Uterus (tissue), 4 donors: Measurements from ENCODE around the gene ASB2. TPM values are rescaled to one million over a fixed set of nuclear protein-coding genes. Genes with fewer than 3 reads are reported as not detected.

Experiments
- DNase-seq, 2 donors: peaks; one replicate each; pipeline ENCODE4 v3.0.0-alpha.2; 2019 to 2020
- H3K27ac ChIP-seq, 2 donors: fragments of 200-600 bp; sonication (generic); 1 replicate in 1 of 2; 2 replicates in 1 of 2; pipeline ENCODE4 v1.5.1; 2016 to 2018
- H3K27me3 ChIP-seq, 2 donors: fragments of 200-600 bp; sonication (generic); one replicate each; pipeline ENCODE4 v1.5.1; 2018 to 2019; ENCODE audit warnings: control low read depth in 1 of 2
- H3K36me3 ChIP-seq, 2 donors: fragments of 200-600 bp; sonication (generic); one replicate each; pipeline ENCODE4 v1.5.1; 2019; ENCODE audit warnings: control low read depth in 1 of 2
- H3K4me1 ChIP-seq, 2 donors: fragments of 200-600 bp; sonication (generic); one replicate each; pipeline ENCODE4 v1.5.1; 2018 to 2019; ENCODE audit warnings: control low read depth in 1 of 2
- H3K4me3 ChIP-seq, 2 donors: fragments of 200-600 bp; sonication (generic); 1 replicate in 1 of 2; 2 replicates in 1 of 2; pipeline ENCODE4 v1.5.1; 2018 to 2019; ENCODE audit warnings: mild to moderate bottlenecking in 1 of 2
- H3K9me3 ChIP-seq, 2 donors: fragments of 200-600 bp; sonication (generic); one replicate each; pipeline ENCODE4 v1.5.1; 2019; ENCODE audit warnings: control low read depth in 1 of 2
- POLR2A ChIP-seq, 2 donors: fragments of 450-650 bp; IDR thresholded peaks; one replicate each; pipeline ENCODE4 v1.6.1; 2016; ENCODE audit warnings: antibody characterized with exemption in 2 of 2, mild to moderate bottlenecking in 1 of 2, moderate library complexity in 1 of 2
- intact Hi-C: fragments of 100-400 bp; cut with DNase I; formaldehyde crosslinking; loops from one replicate; pipeline ENCODE4 v1.15.1; 2023; ENCODE audit warnings: low total_unique reads
- total RNA-seq, 4 donors: library from RNA; depleted of rRNA in 3 of 4; stranded (reverse); fragments of >200 nt in 3 of 4; gene quantifications; one replicate each; pipeline versions ENCODE4 v1.1.0 to v1.2.4, GENCODE V29; 2014 to 2023
- TF ChIP-seq, protein P1 (sequence below), 4 experiments: fragments of 200-600 bp in 2 of 4; fragments of 450-650 bp in 2 of 4; sonication (generic) in 2 of 4; IDR thresholded peaks; one replicate each; pipeline ENCODE4 v1.5.1; 2016 to 2019; ENCODE audit warnings: antibody characterized with exemption in 4 of 4, mild to moderate bottlenecking in 2 of 4, moderate library complexity in 1 of 4
- donor health status: DM: yes; HTN: yes; CAD: no.

ASB2 gene
- total RNA-seq, 4 donors from 2014 or later: 11.8 to 84.1 (median 21.0) TPM

DNA sequence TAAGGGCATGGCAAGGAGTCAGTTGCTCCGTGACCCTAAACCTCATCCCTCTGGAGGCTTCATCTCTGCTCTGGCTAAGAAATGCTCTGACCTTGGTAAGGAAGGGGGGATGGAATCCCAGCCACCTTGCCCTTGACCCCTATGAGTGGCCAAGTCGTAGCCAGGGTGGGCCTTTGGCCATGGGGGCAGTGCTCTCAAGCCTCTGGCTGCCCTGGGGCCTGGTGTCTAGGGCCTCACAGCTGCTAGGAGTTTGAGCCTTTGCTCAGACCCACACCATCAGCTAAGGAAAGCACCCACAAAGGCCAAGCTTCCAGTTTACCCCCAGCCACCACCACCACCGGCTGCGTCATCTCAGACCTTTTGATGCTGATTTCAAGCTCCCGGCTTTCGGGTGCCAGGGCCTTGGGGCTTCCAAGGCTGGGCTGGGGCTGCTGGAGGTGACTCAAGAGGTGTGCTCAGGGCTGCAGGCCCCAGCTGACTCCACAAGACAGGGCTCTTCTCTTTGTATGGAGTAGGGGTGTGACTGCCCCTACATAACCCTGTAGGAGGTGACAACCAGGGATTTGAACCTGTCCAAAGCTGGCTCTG, 3.7 kb downstream of the ASB2 start:
- intact Hi-C loops: no loop called here
- peak overlapping the region; percentile 13 to 60 for H3K27ac ChIP-seq
- H3K27me3 ChIP-seq: no peaks in the 10 kb centered on the region
- TF ChIP-seq, protein P1, sequence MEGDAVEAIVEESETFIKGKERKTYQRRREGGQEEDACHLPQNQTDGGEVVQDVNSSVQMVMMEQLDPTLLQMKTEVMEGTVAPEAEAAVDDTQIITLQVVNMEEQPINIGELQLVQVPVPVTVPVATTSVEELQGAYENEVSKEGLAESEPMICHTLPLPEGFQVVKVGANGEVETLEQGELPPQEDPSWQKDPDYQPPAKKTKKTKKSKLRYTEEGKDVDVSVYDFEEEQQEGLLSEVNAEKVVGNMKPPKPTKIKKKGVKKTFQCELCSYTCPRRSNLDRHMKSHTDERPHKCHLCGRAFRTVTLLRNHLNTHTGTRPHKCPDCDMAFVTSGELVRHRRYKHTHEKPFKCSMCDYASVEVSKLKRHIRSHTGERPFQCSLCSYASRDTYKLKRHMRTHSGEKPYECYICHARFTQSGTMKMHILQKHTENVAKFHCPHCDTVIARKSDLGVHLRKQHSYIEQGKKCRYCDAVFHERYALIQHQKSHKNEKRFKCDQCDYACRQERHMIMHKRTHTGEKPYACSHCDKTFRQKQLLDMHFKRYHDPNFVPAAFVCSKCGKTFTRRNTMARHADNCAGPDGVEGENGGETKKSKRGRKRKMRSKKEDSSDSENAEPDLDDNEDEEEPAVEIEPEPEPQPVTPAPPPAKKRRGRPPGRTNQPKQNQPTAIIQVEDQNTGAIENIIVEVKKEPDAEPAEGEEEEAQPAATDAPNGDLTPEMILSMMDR (IDR thresholded peaks at IDR 0.05): no peak
- TF ChIP-seq POLR2A (IDR thresholded peaks at IDR 0.05): no peak
- H3K4me1 ChIP-seq: peaks cover 0 to 11% of the 10 kb centered on the region in 2 donors
- no peaks in the 10 kb centered on the region for H3K9me3 ChIP-seq
- no peak overlapping the region for H3K4me3 ChIP-seq
- H3K36me3 ChIP-seq: no peaks in the 10 kb centered on the region
- DNase-seq: no peak

GRCh38 chr14:93971635-93972027, 4.7 kb downstream of the ASB2 start:
- H3K4me3 ChIP-seq: no peak overlapping the region
- H3K27ac ChIP-seq: peak overlapping the region in 1 of 2 donors; percentile 7
- DNase-seq: no peak
- no peaks in the 10 kb centered on the region for H3K36me3 ChIP-seq
- no peak for TF ChIP-seq POLR2A (IDR thresholded peaks at IDR 0.05)
- TF ChIP-seq, protein P1 (IDR thresholded peaks at IDR 0.05): no peak
- intact Hi-C loops: no loop called here
- no peaks in the 10 kb centered on the region for H3K27me3 ChIP-seq
- H3K4me1 ChIP-seq: peaks cover 0 to 11% of the 10 kb centered on the region in 2 donors
- no peaks in the 10 kb centered on the region for H3K9me3 ChIP-seq

GRCh38 chr14:93970965-93971634, 5.3 kb downstream of the ASB2 start:
- no peak for TF ChIP-seq POLR2A (IDR thresholded peaks at IDR 0.05)
- TF ChIP-seq, protein P1 (IDR thresholded peaks at IDR 0.05): no peak
- H3K4me1 ChIP-seq: peaks cover 0 to 11% of the 10 kb centered on the region in 2 donors
- H3K4me3 ChIP-seq: no peak overlapping the region
- no peak for DNase-seq
- intact Hi-C loops: no loop called here
- no peaks in the 10 kb centered on the region for H3K9me3 ChIP-seq
- H3K27ac ChIP-seq: peak overlapping the region; percentile 26 to 51
- H3K27me3 ChIP-seq: no peaks in the 10 kb centered on the region
- no peaks in the 10 kb centered on the region for H3K36me3 ChIP-seq

- DNase-seq: no peak
- peak overlapping the region; percentile 26 to 51 for H3K27ac ChIP-seq
- H3K9me3 ChIP-seq: no peaks in the 10 kb centered on the region
- no peaks in the 10 kb centered on the region for H3K36me3 ChIP-seq
- H3K4me3 ChIP-seq: no peak overlapping the region
- no peak for TF ChIP-seq POLR2A (IDR thresholded peaks at IDR 0.05)
- TF ChIP-seq, protein P1 (IDR thresholded peaks at IDR 0.05): peak in 1 of 4 experiments; percentile 25
- H3K4me1 ChIP-seq: peaks cover 0 to 11% of the 10 kb centered on the region in 2 donors
- intact Hi-C loops: no loop called here
- H3K27me3 ChIP-seq: no peaks in the 10 kb centered on the region
Measured at GRCh38 chr14:93970585-93970964, 5.8 kb downstream of the ASB2 start.

DNA sequence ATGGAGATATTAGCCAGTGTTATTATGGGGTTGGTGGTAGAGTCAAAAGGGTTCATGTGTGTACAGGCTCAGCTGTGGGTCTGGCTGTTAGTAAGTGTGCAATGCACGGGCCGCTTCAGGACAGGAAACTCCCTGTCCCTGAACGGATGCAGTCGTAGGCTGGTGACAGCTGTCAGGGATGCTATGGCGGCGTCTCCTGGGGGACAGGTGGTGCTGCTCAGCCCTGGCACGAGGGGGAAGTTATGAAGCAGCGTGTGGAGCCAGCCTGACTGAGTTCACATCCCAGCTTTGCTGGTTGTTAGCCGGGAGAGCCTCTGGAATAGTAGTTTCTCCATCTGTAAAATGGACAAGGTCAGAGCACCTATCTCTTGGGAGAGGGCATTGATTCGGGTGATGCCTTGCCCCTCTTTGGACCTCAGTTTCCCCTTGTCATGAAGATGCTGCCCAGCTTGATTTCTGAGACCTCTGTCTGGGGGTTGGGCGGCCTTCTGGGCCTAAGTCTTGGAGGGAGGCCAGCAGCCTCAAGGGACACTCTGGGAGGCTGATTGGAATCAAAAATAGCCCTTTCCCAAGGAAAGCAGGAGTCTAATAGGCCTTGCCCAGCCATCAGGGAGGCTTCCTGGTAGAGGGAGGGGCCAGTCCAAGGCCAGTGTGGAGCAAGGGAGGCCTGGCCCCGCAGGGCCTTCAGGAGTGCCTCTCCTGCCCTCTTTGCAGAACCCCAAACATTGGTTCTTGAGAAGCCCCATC, 7.1 kb downstream of the ASB2 start:
- no peak for DNase-seq
- Histone ChIP-seq H3K9me3 (no peaks in the 10 kb centered on the region), H3K27ac (peak overlapping the region; percentile 26 to 34), H3K36me3 (no peaks in the 10 kb centered on the region), H3K4me3 (no peak overlapping the region), H3K27me3 (no peaks in the 10 kb centered on the region), H3K4me1 (peaks cover 0 to 11% of the 10 kb centered on the region in 2 donors)
- intact Hi-C loops: no loop called here
- no peak for TF ChIP-seq POLR2A (IDR thresholded peaks at IDR 0.05)
- TF ChIP-seq, protein P1 (IDR thresholded peaks at IDR 0.05): no peak
